HG02943 (cell line): ENCODE measurements around the gene PNMA1.

Experiments used
- ATAC-seq: cut with Tn5 transposase; IDR thresholded peaks from one replicate; pipeline ENCODE4 v1.9.1; 2021; ENCODE audit warnings: mild to moderate bottlenecking, low read depth, moderate library complexity; ENCODE audit not compliant: unreplicated experiment

PNMA1 gene

GRCh38 chr14:73739174-73739898 lies 25.2 kb upstream of the PNMA1 start:
- ATAC-seq: no peak

- ATAC-seq: no peak
Measured at GRCh38 chr14:73738518-73739173, 24.5 kb upstream of the PNMA1 start.

GRCh38 chr14:73736842-73737241 lies 22.7 kb upstream of the PNMA1 start:
- no peak for ATAC-seq

GRCh38 chr14:73732006-73732405 lies 17.8 kb upstream of the PNMA1 start:
- ATAC-seq: no peak

GRCh38 chr14:73731111-73731510 lies 16.9 kb upstream of the PNMA1 start:
- ATAC-seq: no peak

GRCh38 chr14:73729556-73730265 lies 15.5 kb upstream of the PNMA1 start:
- no peak for ATAC-seq

- no peak for ATAC-seq
Measured at GRCh38 chr14:73728717-73729330, 14.6 kb upstream of the PNMA1 start.

GRCh38 chr14:73727166-73727565 lies 13.0 kb upstream of the PNMA1 start:
- no peak for ATAC-seq

GRCh38 chr14:73726025-73726961 lies 12.1 kb upstream of the PNMA1 start:
- ATAC-seq: no peak

- ATAC-seq: no peak
Measured at GRCh38 chr14:73725116-73726024, 11.2 kb upstream of the PNMA1 start.

- ATAC-seq: no peak
Measured at GRCh38 chr14:73724696-73725095, 10.5 kb upstream of the PNMA1 start.

GRCh38 chr14:73723797-73724661 lies 9.8 kb upstream of the PNMA1 start:
- no peak for ATAC-seq

GRCh38 chr14:73723406-73723796 lies 9.2 kb upstream of the PNMA1 start:
- no peak for ATAC-seq

- ATAC-seq: no peak
Measured at GRCh38 chr14:73722581-73722980, 8.4 kb upstream of the PNMA1 start.

- ATAC-seq: no peak
Measured at GRCh38 chr14:73721101-73721821, 7.1 kb upstream of the PNMA1 start.

- no peak for ATAC-seq
Measured at GRCh38 chr14:73720636-73721035, 6.5 kb upstream of the PNMA1 start.

- ATAC-seq: no peak
Measured at GRCh38 chr14:73719791-73720190, 5.6 kb upstream of the PNMA1 start.

- no peak for ATAC-seq
Measured at GRCh38 chr14:73719361-73719760, 5.2 kb upstream of the PNMA1 start.
